Measurements from ENCODE around the gene EEIG1.

GRCh38 chr9:128027705-128028104 lies 46.9 kb upstream of the EEIG1 start:
- TF ChIP-seq CTCF (conservative IDR thresholded peaks at IDR 0.05; ENCODE audit: low read depth, low read length) (no peak), FOS (IDR thresholded peaks at IDR 0.05; ENCODE audit: low read depth, low read length) (no peak), POLR2A (IDR thresholded peaks at IDR 0.05; ENCODE audit: low read depth, low read length) (no peak), RCOR1 (IDR thresholded peaks at IDR 0.05; ENCODE audit: insufficient replicate concordance, low read length) (no peak), CEBPB (IDR thresholded peaks at IDR 0.05; ENCODE audit: low read depth, low read length) (no peak), BHLHE40 (IDR thresholded peaks at IDR 0.05; ENCODE audit: low read depth, low read length) (no peak), RFX5 (IDR thresholded peaks at IDR 0.05; ENCODE audit: low read depth, low read length) (no peak), RAD21 (IDR thresholded peaks at IDR 0.05; ENCODE audit: low read length) (no peak), MAFK (IDR thresholded peaks at IDR 0.05; ENCODE audit: low read depth, low read length) (no peak), MXI1 (IDR thresholded peaks at IDR 0.05; ENCODE audit: borderline replicate concordance, low read depth, low read length) (no peak), SMC3 (IDR thresholded peaks at IDR 0.05; ENCODE audit: low read depth, low read length) (no peak), CHD1 (IDR thresholded peaks at IDR 0.05; ENCODE audit: low read depth, low read length) (no peak)
- TF ChIP-seq, protein P1, sequence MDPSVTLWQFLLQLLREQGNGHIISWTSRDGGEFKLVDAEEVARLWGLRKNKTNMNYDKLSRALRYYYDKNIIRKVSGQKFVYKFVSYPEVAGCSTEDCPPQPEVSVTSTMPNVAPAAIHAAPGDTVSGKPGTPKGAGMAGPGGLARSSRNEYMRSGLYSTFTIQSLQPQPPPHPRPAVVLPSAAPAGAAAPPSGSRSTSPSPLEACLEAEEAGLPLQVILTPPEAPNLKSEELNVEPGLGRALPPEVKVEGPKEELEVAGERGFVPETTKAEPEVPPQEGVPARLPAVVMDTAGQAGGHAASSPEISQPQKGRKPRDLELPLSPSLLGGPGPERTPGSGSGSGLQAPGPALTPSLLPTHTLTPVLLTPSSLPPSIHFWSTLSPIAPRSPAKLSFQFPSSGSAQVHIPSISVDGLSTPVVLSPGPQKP (IDR thresholded peaks at IDR 0.05; ENCODE audit: borderline replicate concordance, low read depth, low read length) = no peak
- TF ChIP-seq, protein P2, sequence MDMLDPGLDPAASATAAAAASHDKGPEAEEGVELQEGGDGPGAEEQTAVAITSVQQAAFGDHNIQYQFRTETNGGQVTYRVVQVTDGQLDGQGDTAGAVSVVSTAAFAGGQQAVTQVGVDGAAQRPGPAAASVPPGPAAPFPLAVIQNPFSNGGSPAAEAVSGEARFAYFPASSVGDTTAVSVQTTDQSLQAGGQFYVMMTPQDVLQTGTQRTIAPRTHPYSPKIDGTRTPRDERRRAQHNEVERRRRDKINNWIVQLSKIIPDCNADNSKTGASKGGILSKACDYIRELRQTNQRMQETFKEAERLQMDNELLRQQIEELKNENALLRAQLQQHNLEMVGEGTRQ (IDR thresholded peaks at IDR 0.05; ENCODE audit: low read depth, low read length) = no peak
